NCI-H446 treated with DMSO at 0.1 percent for 48 hours (cell line): Measurements from ENCODE around the gene PLLP.
"Not testable (repeated sequence)": the region's sequence is repeated elsewhere in the genome, so short reads cannot be mapped to it uniquely, and the experiment has no call there.

ENCODE experiments used
- DNase-seq: peaks from one replicate; lab custom pipeline; 2025; lab: John Stamatoyannopoulos, UW

The PLLP gene

GRCh38 chr16:57303021-57303909 is 18.8 kb upstream of the PLLP start:
- DNase-seq = no peak

DNA sequence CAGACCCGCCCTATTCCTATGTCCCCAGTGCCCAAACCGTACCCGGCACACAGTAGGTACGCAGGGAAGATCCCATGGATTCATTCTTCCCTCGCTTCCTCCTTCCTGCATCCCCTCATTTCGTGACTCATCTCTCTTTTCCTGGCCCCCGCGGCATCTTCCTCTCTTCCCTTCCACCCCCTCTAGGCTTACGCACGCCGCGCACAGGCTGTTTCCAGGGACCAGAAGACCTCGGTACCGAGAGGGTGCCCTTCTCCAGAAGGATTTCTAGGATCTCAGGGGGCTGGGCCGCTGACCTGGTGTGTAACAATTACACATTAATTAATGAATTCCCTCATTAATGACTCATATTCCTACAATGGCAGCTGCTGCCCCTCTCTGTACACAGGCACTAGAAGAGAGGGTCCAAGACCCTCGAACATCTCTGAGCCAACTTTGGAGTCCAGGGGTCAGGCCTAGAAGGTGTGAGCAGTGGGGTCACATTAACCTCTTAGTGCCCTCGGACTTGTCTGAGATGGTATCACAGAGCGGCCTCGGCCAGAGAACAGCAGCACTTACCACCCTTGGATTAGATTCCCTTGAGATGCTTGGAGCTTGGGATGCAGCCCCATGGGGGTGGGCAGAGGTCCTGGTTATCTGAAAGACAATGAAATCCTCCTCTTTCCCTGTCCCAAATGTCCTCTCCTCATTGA is 16.8 kb upstream of the PLLP start:
- DNase-seq = no peak

DNA sequence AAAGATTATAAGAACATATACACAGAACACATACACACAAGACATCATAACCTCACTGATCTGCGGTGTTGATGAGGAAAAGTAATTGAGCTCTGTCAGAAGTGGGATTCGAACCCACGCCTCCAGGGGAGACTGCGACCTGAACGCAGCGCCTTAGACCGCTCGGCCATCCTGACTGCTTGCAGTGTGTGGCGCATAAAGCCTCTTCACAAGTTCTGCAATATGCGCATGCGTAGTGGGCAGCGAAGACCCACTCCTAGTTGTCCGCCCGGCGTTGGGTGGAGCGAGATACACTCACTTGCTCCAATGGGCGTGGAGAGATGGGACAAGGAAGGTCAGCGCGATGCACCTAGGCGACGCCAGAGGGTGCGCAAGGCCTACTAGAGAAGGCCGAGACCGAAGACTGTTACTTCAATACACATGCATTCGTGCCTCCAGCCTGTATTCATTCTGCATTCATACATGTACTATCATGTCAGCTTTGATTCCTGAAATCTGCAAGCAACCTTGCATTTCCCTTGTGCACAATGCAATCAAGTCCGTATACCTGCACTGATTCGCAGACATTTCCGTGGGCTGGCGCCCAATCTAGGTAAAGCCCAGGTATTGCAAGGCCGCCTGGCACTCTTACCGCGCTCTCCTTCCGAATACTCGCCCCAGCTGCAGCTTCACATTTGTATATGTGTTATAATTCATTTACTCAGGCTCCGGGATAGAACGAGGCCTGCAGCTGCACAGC is 16.1 kb upstream of the PLLP start:
- DNase-seq = peak; percentile 91

DNA sequence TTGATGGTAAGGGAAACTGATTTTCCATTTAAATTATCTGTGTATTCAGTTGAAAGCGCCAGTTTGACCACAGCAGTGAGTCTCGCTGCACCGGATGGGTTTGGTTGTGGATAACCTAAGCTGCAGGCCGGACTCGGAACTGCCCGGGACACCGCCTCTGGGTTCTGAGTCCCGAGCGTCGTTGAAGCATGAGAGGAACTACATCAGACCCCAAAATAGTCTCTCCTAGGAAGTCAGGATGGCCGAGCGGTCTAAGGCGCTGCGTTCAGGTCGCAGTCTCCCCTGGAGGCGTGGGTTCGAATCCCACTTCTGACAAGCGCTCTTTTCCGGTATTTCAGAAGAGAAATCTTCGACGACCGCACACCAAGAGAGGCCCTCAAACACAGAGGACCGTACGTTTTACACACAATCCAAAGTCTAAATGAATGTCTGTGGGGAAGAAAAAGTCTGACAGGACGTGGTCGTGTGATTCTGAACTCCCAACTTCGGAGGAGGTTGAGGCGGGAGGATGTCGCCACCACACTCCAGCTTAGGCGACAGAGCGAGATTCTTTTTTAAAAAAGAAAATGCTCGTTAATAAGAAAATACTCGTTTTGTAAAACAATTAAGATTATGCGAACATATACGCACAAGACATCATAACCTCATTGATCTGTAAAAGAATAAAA is 15.4 kb upstream of the PLLP start:
- peak; percentile 82 for DNase-seq

DNA sequence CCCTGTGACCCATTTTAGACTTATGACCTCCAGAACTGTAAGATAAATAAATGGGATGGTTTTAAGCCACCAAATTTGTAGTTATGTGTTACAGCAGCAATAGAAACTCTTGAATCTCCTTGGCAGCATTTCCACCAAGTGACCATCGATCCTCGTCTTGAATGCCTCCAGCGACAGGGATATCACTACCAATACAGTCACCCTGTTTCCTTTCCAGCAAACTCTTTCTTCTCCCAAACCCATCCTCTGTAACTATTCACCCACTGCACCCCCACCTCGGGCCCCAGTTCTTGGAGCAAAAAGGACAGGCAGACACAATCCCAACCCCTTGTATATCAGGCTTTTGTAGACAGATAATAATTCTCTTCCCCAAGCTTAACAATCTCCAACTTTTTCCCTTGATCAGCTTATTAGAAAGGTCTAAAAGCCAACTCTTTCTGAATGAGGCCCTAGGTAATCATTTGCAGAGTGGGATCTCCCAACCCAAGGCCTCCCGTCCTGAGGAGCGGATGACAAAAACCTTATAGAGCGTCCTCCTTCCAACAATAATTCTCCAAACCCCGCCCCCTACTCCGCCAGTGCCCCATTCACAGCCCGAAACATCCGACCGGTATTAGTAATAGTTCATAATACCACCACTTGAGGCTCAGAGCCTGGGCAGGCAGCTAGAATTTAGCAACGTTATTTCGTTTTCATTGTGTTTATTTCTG is 14.7 kb upstream of the PLLP start:
- peak; percentile 66 for DNase-seq

GRCh38 chr16:57297856-57298255 is 13.4 kb upstream of the PLLP start:
- no peak for DNase-seq

DNA sequence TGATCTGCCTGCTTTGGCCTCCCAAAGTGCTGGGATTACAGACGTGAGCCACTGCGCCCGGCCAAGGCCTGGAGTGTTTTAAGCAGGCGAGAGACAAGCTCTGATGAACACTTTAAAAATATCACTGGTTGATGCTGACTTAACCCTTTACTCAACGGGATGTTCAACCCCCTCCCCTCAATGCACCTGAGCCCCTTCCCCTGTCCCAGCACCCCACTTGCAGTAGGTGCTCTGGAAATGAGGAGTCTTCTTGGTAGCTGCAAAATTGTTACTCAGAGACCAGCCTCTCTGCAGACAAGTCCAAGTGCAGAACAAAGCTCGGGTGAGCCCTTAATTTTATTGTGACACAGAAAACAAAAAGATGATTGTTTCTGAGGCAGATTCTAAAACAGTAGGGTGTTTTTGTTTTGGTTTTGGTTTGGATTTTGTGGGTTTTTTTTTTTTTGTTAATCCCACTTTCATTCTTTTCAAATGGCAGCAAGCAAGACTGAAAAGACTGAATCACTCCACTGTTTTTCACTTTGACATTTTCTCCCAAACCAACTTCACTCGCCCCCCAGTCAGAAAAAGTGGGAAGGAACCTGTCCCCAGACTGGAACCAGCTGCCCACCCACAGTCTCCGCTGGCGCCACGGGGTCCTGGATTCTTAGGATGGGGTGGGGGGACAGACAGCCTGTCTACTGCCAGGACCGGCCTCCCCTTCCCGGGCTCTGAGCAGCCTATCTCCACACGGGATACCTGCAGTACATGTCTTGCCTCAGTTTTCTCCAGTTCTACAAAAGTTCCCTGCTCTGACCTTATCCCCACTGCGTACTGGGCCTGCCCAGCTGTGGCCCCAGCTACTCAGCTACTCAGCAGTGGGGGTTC is 5.2 kb upstream of the PLLP start:
- DNase-seq = no peak

- no peak for DNase-seq
Measured at GRCh38 chr16:57285379-57285778, 907 bp upstream of the PLLP start.

DNA sequence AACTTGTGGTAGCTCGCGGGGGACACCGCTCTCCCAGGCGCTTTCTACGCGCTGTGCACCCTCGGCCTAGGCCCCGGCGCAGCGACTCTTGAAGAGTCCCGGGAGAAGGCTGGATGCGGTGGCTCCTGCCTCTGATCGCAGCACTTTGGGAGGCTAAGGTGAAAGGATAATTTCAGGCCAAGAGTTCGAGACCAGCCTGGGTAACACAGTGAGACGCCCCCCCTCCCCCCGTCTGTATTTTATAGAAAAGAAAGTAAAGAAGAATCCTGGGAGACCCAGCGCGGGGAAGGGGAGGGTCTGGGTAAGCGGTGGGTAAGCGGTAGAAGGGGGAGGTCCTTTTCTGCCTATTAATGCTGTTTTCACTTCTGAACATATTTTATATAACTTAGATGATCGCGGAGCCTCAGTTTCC is 486 bp upstream of the PLLP start:
- no peak for DNase-seq

- DNase-seq = no peak
Measured at GRCh38 chr16:57283959-57284208, 588 bp downstream of the PLLP start.

GRCh38 chr16:57283214-57283958 is 1.1 kb downstream of the PLLP start:
- DNase-seq = no peak

GRCh38 chr16:57282510-57283213 is 1.8 kb downstream of the PLLP start:
- no peak for DNase-seq

GRCh38 chr16:57281791-57282190 is 2.7 kb downstream of the PLLP start:
- no peak for DNase-seq

GRCh38 chr16:57279780-57280638 is 4.5 kb downstream of the PLLP start:
- DNase-seq = no peak

- DNase-seq = no peak
Measured at GRCh38 chr16:57278494-57278893, 6.0 kb downstream of the PLLP start.

GRCh38 chr16:57277586-57277985 is 6.9 kb downstream of the PLLP start:
- no peak for DNase-seq

DNA sequence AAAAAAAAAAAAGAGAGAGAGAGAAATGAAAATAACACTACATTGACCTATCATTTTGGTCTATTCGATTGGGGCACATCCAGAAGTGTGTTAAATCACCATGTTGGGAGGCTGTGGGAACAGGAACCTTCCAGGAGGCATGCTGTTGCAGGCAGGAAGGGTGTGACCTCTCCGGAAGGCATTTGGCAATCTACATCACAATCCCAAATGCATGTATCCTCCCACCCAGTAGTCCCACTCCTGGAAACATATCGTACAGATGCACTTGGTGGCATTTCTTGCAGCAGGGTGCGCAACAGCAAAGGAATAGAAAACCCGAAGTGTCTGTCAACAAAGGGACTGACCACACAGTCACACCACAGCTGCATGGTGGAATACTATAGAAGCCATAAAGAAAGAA is 7.9 kb downstream of the PLLP start:
- no peak for DNase-seq

DNA sequence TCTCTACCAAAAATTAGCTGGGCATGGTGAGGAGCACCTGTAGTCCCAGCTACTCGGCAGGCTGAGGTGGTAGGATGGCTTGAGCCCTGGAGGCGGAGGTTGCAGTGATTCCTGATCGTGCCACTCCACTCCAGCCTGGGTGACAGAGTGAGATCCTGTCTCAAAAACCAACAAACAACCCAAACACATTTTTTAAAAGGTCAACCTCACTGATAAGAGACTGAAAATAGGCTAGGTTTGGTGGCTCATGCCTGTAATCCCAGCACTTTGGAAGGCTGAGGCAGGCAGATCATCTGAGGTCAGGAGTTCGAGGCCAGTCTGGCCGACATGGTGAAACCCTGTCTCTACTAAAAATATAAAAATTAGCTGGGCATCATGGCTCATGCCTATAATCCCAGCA is 8.5 kb downstream of the PLLP start:
- DNase-seq = not testable (repeated sequence)

GRCh38 chr16:57273826-57274225 is 10.6 kb downstream of the PLLP start:
- no peak for DNase-seq
